Activated CD4-positive, alpha-beta memory T cell treated with anti-CD3 and anti-CD28 coated beads, Interleukin-2, amount 10 ng/mL, durations not matched to agents 7 days and 5 days (primary cell): Measurements from ENCODE around the gene RIBC1. TPM values are rescaled to one million over a fixed set of nuclear protein-coding genes. Genes with fewer than 3 reads are reported as not detected.

Experiments used
- CTCF ChIA-PET: fragments of 350-600 bp; sonication (Branson Sonifier 250); formaldehyde crosslinking; loops from one replicate; lab custom pipeline; 2021; ENCODE audit warnings: antibody characterized with exemption, inconsistent platforms; lab: Charles Lee
- POLR2A ChIA-PET: fragments of 350-600 bp; sonication (Branson Sonifier 250); formaldehyde crosslinking; loops from one replicate; lab custom pipeline; 2021; ENCODE audit warnings: antibody characterized with exemption; lab: Charles Lee
- DNase-seq: peaks from one replicate; pipeline ENCODE4 v3.0.0-alpha.2; 2020
- H3K27ac Mint-ChIP-seq: one replicate; pipeline ENCODE4 v1.8.0; 2021; ENCODE audit warnings: mild to moderate bottlenecking, mixed read lengths
- H3K27me3 Mint-ChIP-seq: one replicate; pipeline ENCODE4 v1.8.0; 2021; ENCODE audit warnings: mixed read lengths
- H3K36me3 Mint-ChIP-seq: one replicate; pipeline ENCODE4 v1.8.0; 2021; ENCODE audit warnings: low read depth, mixed read lengths
- H3K4me1 Mint-ChIP-seq: one replicate; pipeline ENCODE4 v1.8.0; 2021; ENCODE audit warnings: mixed read lengths
- H3K4me3 Mint-ChIP-seq: one replicate; pipeline ENCODE4 v1.8.0; 2021; ENCODE audit warnings: mild to moderate bottlenecking, mixed read lengths
- H3K9me3 Mint-ChIP-seq: one replicate; pipeline ENCODE4 v1.8.0; 2021; ENCODE audit warnings: mixed read lengths
- total RNA-seq, 2 experiments: library from RNA; stranded (reverse); gene quantifications; one replicate each; pipeline ENCODE4 v1.2.3, GENCODE V29; 2021

The RIBC1 gene
- total RNA-seq, 2 experiments from 2014 or later: 1.1 to 1.3 TPM

GRCh38 chrX:53471346-53471745, 48.7 kb downstream of the RIBC1 start:
- no peak for DNase-seq
- H3K27me3 Mint-ChIP-seq: peaks cover 6% of the 10 kb centered on the region
- H3K27ac Mint-ChIP-seq: no peak overlapping the region
- CTCF ChIA-PET: no interaction called here
- no peak overlapping the region for H3K4me3 Mint-ChIP-seq
- no peaks in the 10 kb centered on the region for H3K36me3 Mint-ChIP-seq
- H3K4me1 Mint-ChIP-seq: no peaks in the 10 kb centered on the region
- POLR2A ChIA-PET: no interaction called here
- no peaks in the 10 kb centered on the region for H3K9me3 Mint-ChIP-seq

DNA sequence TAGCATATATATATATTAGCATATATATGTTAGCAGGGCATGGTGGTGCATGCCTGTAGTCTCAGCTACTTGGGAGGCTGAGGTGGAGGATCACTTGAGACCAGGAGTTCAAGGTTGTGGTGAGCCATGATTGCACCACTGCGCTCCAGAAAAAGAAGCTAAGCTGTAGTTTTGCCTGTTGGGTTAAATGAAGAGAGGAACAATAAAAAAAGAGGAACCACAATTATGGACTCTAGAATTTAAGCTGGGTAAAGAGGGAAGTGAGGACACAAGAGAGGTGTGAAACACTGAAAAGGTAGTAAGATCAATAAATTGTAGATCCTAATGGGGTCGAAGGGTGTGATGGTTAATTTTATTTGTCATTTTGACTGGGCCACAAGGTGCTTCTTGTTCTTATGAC, 52.0 kb downstream of the RIBC1 start:
- ChIA-PET POLR2A (no interaction called here), CTCF (no interaction called here)
- H3K27me3 Mint-ChIP-seq: peaks cover 6% of the 10 kb centered on the region
- H3K4me1 Mint-ChIP-seq: no peaks in the 10 kb centered on the region
- H3K4me3 Mint-ChIP-seq: no peak overlapping the region
- H3K9me3 Mint-ChIP-seq: no peaks in the 10 kb centered on the region
- DNase-seq: no peak
- H3K36me3 Mint-ChIP-seq: no peaks in the 10 kb centered on the region
- H3K27ac Mint-ChIP-seq: no peak overlapping the region

DNA sequence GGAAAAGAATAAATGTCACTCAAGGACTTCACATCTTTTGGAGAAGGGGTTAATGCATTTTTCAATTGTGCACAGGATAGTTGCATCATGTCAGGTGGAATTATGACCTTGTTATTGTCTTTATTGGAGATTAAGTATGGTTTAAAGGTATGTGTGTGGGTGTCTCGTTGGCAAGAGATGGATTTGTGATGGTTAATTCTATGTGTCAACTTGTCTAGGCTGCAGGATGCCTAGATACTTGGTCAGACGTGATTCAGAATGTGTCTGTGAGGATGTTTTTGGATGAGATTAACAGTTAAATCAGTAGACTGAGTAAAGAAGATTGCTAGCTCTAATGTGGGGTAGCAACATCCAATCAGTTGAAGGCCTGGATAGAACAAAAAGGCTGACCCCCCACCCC, 53.7 kb downstream of the RIBC1 start:
- ChIA-PET CTCF (no interaction called here), POLR2A (no interaction called here)
- no peaks in the 10 kb centered on the region for H3K36me3 Mint-ChIP-seq
- H3K9me3 Mint-ChIP-seq: no peaks in the 10 kb centered on the region
- H3K4me3 Mint-ChIP-seq: no peak overlapping the region
- peaks cover 9% of the 10 kb centered on the region for H3K27me3 Mint-ChIP-seq
- no peak for DNase-seq
- no peaks in the 10 kb centered on the region for H3K4me1 Mint-ChIP-seq
- H3K27ac Mint-ChIP-seq: no peak overlapping the region

GRCh38 chrX:53479301-53479700, 56.6 kb downstream of the RIBC1 start:
- ChIA-PET CTCF (interaction anchor here (0.6 to 1.2 kb wide), 2 partner anchors 108 to 166 kb away, joined by 3 to 4 read pairs; no protein-coding TSS in a partner anchor), POLR2A (no interaction called here)
- Mint-ChIP-seq H3K4me3 (no peak overlapping the region), H3K9me3 (no peaks in the 10 kb centered on the region), H3K36me3 (no peaks in the 10 kb centered on the region), H3K27ac (no peak overlapping the region), H3K27me3 (peaks cover 4% of the 10 kb centered on the region), H3K4me1 (no peaks in the 10 kb centered on the region)
- no peak for DNase-seq

Other genes starting within 250 kb of the RIBC1 start
- 10 to 100 TPM; 95.5 to 99.9 TPM for gene KDM5C, start 197.7 kb upstream of the RIBC1 start, total RNA-seq
- gene IQSEC2, start 141.3 kb upstream of the RIBC1 start, total RNA-seq: under 1 TPM; 0.20 to 0.48 TPM
- gene SMC1A, start 219 bp upstream of the RIBC1 start, total RNA-seq: 100 to 1,000 TPM; 130 to 132 TPM
- 10 to 100 TPM; 73.2 to 74.0 TPM for gene HSD17B10, start 11.5 kb downstream of the RIBC1 start, total RNA-seq